ENCODE results near the gene LIX1L.
A peak's percentile ranks its signal among the peaks of the same experiment; 100 is the strongest.
"Not testable (repeated sequence)": the region's sequence is repeated elsewhere in the genome, so short reads cannot be mapped to it uniquely, and the experiment has no call there.

LIX1L gene

GRCh38 chr1:145936247-145936646 is 21.6 kb downstream of the LIX1L start:
- no peaks in the 10 kb centered on the region for H3K79me2 ChIP-seq
- H3K4me2 ChIP-seq (ENCODE audit: low read length), result no peak overlapping the region
- no peaks in the 10 kb centered on the region for H3K9me3 ChIP-seq (ENCODE audit: control insufficient read depth, low read length)
- H3K36me3 ChIP-seq (ENCODE audit: control insufficient read depth, insufficient read depth, low read length), result no peaks in the 10 kb centered on the region
- H3K27ac ChIP-seq, result no peak overlapping the region
- no peak for TF ChIP-seq CTCF (IDR thresholded peaks at IDR 0.05)
- H3K4me1 ChIP-seq, result no peaks in the 10 kb centered on the region
- H3K4me3 ChIP-seq (ENCODE audit: low read depth, low read length), result no peak overlapping the region
- H2AFZ ChIP-seq, result no peak overlapping the region
- H3K9ac ChIP-seq, result no peak overlapping the region
- H3K27me3 ChIP-seq (ENCODE audit: control insufficient read depth, insufficient read depth, low read length), result no peaks in the 10 kb centered on the region

- H3K4me2 ChIP-seq (ENCODE audit: low read length), result no peak overlapping the region
- H3K9me3 ChIP-seq (ENCODE audit: control insufficient read depth, low read length), result no peaks in the 10 kb centered on the region
- TF ChIP-seq CTCF (IDR thresholded peaks at IDR 0.05), result no peak
- H3K4me3 ChIP-seq (ENCODE audit: low read depth, low read length), result no peak overlapping the region
- H3K4me1 ChIP-seq, result no peaks in the 10 kb centered on the region
- no peak overlapping the region for H3K27ac ChIP-seq
- no peak overlapping the region for H3K9ac ChIP-seq
- H3K27me3 ChIP-seq (ENCODE audit: control insufficient read depth, insufficient read depth, low read length), result no peaks in the 10 kb centered on the region
- no peaks in the 10 kb centered on the region for H3K79me2 ChIP-seq
- H2AFZ ChIP-seq, result no peak overlapping the region
- H3K36me3 ChIP-seq (ENCODE audit: control insufficient read depth, insufficient read depth, low read length), result no peaks in the 10 kb centered on the region
Measured at GRCh38 chr1:145935708-145936107, 22.1 kb downstream of the LIX1L start.

- not testable (repeated sequence) for H3K27me3 ChIP-seq (ENCODE audit: control insufficient read depth, insufficient read depth, low read length); H3K9ac ChIP-seq; H3K4me2 ChIP-seq (ENCODE audit: low read length); H2AFZ ChIP-seq; H3K4me3 ChIP-seq (ENCODE audit: low read depth, low read length); H3K27ac ChIP-seq; H3K4me1 ChIP-seq; H3K36me3 ChIP-seq (ENCODE audit: control insufficient read depth, insufficient read depth, low read length); H3K9me3 ChIP-seq (ENCODE audit: control insufficient read depth, low read length); H3K79me2 ChIP-seq
Measured at GRCh38 chr1:145932522-145933009, 25.3 kb downstream of the LIX1L start.

- H3K27ac ChIP-seq, result peak overlapping the region; percentile 99
- H3K4me3 ChIP-seq (ENCODE audit: low read depth, low read length), result peak overlapping the region; percentile 96
- H3K27me3 ChIP-seq (ENCODE audit: control insufficient read depth, insufficient read depth, low read length), result no peaks in the 10 kb centered on the region
- H3K9ac ChIP-seq, result peak overlapping the region; percentile 80
- peak overlapping the region; percentile 83 for H3K4me2 ChIP-seq (ENCODE audit: low read length)
- no peak for TF ChIP-seq CTCF (IDR thresholded peaks at IDR 0.05)
- peak overlapping the region; percentile 87 for H2AFZ ChIP-seq
- H3K4me1 ChIP-seq, result no peaks in the 10 kb centered on the region
- no peaks in the 10 kb centered on the region for H3K36me3 ChIP-seq (ENCODE audit: control insufficient read depth, insufficient read depth, low read length)
- H3K79me2 ChIP-seq, result no peaks in the 10 kb centered on the region
- no peaks in the 10 kb centered on the region for H3K9me3 ChIP-seq (ENCODE audit: control insufficient read depth, low read length)
Measured at GRCh38 chr1:145927916-145928643, 29.7 kb downstream of the LIX1L start.

- peak within 1 kb of the TSS; percentile 87 for H3K4me2 ChIP-seq (ENCODE audit: low read length)
- H3K4me3 ChIP-seq (ENCODE audit: low read depth, low read length), result peak within 1 kb of the TSS; percentile 96
- H3K27ac ChIP-seq, result peak within 1 kb of the TSS; percentile 99
- no peaks in the 10 kb centered on the region for H3K36me3 ChIP-seq (ENCODE audit: control insufficient read depth, insufficient read depth, low read length)
- no peaks in the 10 kb centered on the region for H3K4me1 ChIP-seq
- TF ChIP-seq CTCF (IDR thresholded peaks at IDR 0.05), result peak; percentile 64
- H3K27me3 ChIP-seq (ENCODE audit: control insufficient read depth, insufficient read depth, low read length), result no peaks in the 10 kb centered on the region
- H3K9ac ChIP-seq, result peak within 1 kb of the TSS; percentile 80
- no peaks in the 10 kb centered on the region for H3K9me3 ChIP-seq (ENCODE audit: control insufficient read depth, low read length)
- H2AFZ ChIP-seq, result peak within 1 kb of the TSS; percentile 87
- no peaks in the 10 kb centered on the region for H3K79me2 ChIP-seq
Measured at GRCh38 chr1:145927063-145927886, 30.5 kb downstream of the LIX1L start, which contains the start of gene RBM8A. RBM8A (minus strand) TSS chr1:145927484; CDS start chr1:145927426, 58 bp downstream.
